Measurements from ENCODE around the gene MYO10. TPM values are rescaled to one million over a fixed set of nuclear protein-coding genes. Genes with fewer than 3 reads are reported as not detected.

MYO10 gene
- total RNA-seq, 1 donor from 2014 or later, result 56.7 TPM

DNA sequence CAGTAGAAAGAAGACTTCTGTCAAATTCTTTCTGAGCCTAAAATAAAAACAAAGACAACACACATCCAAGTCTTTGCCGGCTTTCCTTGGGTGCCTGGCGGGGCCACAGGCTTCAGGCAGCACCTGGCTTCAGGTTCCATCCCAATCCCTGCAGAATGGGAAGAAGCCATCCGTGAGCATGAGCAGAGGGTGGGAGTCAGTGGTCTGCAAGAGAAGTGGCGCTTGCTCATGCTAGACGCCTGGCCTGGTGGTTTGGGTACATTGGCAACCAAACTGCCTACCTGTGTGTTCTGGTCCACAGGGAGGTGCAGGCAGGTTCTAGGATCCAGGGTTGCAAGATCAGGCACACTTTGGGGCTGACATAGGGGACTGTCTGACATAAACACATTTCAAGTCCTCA is 271.7 kb downstream of the MYO10 start:
- TF ChIP-seq, protein P1, sequence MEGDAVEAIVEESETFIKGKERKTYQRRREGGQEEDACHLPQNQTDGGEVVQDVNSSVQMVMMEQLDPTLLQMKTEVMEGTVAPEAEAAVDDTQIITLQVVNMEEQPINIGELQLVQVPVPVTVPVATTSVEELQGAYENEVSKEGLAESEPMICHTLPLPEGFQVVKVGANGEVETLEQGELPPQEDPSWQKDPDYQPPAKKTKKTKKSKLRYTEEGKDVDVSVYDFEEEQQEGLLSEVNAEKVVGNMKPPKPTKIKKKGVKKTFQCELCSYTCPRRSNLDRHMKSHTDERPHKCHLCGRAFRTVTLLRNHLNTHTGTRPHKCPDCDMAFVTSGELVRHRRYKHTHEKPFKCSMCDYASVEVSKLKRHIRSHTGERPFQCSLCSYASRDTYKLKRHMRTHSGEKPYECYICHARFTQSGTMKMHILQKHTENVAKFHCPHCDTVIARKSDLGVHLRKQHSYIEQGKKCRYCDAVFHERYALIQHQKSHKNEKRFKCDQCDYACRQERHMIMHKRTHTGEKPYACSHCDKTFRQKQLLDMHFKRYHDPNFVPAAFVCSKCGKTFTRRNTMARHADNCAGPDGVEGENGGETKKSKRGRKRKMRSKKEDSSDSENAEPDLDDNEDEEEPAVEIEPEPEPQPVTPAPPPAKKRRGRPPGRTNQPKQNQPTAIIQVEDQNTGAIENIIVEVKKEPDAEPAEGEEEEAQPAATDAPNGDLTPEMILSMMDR (IDR thresholded peaks at IDR 0.05; ENCODE audit: unreplicated experiment), result no peak
- no peak for DNase-seq (ENCODE audit: low spot score in 2 of 2, unreplicated experiment in 2 of 2)
- no peaks in the 10 kb centered on the region for H3K27me3 Mint-ChIP-seq (ENCODE audit: low read depth)
- H3K36me3 Mint-ChIP-seq, result peaks cover 15% of the 10 kb centered on the region
- H3K9me3 Mint-ChIP-seq, result no peaks in the 10 kb centered on the region
- no peak overlapping the region for H3K4me3 Mint-ChIP-seq
- peaks cover 34% of the 10 kb centered on the region for H3K4me1 Mint-ChIP-seq
- no peak overlapping the region for H3K27ac Mint-ChIP-seq

DNA sequence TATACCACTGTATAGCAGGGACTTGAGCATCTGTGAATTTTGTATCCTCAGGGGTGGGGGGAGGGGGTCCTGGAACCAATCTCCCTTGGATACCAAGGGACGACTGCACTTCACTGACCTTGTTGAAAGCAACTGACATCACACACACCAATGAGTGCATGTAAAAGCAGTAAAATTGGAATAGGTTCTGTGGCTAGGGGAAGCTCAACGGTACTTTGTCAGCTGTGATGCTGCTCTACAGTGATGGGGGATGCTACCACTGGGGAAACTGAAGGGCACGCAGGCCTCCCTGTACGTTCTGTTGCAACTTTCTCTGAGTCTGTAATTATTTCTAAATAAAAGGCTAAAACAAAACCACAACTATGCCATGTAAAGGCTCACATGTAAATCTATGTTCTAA is 272.2 kb downstream of the MYO10 start:
- H3K9me3 Mint-ChIP-seq, result no peaks in the 10 kb centered on the region

DNA sequence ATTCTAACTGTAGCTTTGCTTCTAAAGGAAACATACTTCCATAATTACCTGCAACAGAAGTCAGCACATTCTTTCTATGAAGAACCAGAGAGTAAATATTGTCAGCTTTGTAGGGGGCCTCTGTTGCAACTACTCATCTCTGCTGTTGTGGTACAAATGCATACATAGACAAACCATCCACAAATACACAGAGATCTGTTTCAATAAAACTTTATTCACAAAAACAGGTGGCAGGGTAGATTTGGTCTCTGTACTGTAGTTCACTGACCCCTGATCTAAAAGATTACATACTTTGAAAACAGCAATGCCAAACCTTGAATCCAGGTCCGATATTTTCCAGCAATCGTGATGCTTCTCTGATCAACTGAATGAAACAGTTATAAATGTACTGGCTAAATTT is 274.4 kb downstream of the MYO10 start:
- H3K4me3 Mint-ChIP-seq, result no peak overlapping the region
- H3K9me3 Mint-ChIP-seq, result no peaks in the 10 kb centered on the region
- H3K27ac Mint-ChIP-seq, result no peak overlapping the region
- H3K4me1 Mint-ChIP-seq, result peaks cover 17% of the 10 kb centered on the region
- no peak for DNase-seq (ENCODE audit: low spot score in 2 of 2, unreplicated experiment in 2 of 2)
- H3K36me3 Mint-ChIP-seq, result no peaks in the 10 kb centered on the region
- TF ChIP-seq, protein P1 (IDR thresholded peaks at IDR 0.05; ENCODE audit: unreplicated experiment), result no peak
- peaks cover under 1% of the 10 kb centered on the region for H3K27me3 Mint-ChIP-seq (ENCODE audit: low read depth)

More for the DNA sequence above, 272.2 kb downstream of the MYO10 start:
- TF ChIP-seq, protein P1 (IDR thresholded peaks at IDR 0.05; ENCODE audit: unreplicated experiment), result no peak
- DNase-seq (ENCODE audit: low spot score in 2 of 2, unreplicated experiment in 2 of 2), result no peak
- Mint-ChIP-seq H3K27me3 (ENCODE audit: low read depth) (no peaks in the 10 kb centered on the region), H3K4me3 (no peak overlapping the region), H3K27ac (no peak overlapping the region), H3K4me1 (peaks cover 30% of the 10 kb centered on the region), H3K36me3 (peaks cover 14% of the 10 kb centered on the region)

DNA sequence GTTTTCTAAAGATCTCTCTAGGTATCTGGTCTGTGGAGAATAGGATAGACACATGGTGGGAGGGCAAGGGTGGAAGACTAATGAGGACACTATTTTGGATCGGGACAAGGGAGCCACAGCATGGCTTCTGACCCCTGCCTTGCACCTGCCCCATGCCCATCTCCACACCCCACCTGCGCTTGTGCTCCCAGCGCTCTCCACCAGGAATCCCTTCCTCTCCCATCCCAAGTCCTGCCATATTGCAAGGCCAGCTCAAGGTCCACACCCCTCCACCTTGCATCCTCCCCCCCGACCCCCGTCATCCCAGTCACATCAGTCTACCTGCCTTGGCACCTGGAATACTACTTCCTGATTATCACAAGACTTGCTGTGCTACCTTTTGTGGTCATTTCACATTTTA is 275.1 kb downstream of the MYO10 start:
- peaks cover 11% of the 10 kb centered on the region for H3K4me1 Mint-ChIP-seq
- H3K4me3 Mint-ChIP-seq, result no peak overlapping the region
- no peak for DNase-seq (ENCODE audit: low spot score in 2 of 2, unreplicated experiment in 2 of 2)
- TF ChIP-seq, protein P1 (IDR thresholded peaks at IDR 0.05; ENCODE audit: unreplicated experiment), result no peak
- no peaks in the 10 kb centered on the region for H3K36me3 Mint-ChIP-seq
- no peak overlapping the region for H3K27ac Mint-ChIP-seq
- peaks cover 2% of the 10 kb centered on the region for H3K27me3 Mint-ChIP-seq (ENCODE audit: low read depth)
- no peaks in the 10 kb centered on the region for H3K9me3 Mint-ChIP-seq

DNA sequence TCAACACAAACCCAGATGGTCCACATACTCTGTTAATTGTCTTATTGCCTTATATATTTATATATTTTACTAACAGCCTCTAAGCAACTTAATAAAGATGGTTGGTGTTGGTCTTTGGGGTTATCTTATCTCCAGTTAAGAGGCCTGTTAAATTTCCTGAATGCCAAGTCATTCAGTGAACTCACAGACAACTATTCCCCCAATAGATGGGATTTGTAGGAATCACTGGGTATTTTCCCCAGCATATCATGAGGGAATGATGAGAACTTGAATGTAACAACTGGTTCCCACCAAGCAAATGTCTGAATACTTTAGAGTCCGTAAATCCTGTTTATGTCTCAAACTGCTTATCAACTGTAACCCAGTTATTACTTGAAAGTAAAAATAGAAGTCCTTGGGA is 276.6 kb downstream of the MYO10 start:
- peaks cover 2% of the 10 kb centered on the region for H3K27me3 Mint-ChIP-seq (ENCODE audit: low read depth)
- H3K4me3 Mint-ChIP-seq, result no peak overlapping the region
- DNase-seq (ENCODE audit: low spot score in 2 of 2, unreplicated experiment in 2 of 2), result no peak
- H3K9me3 Mint-ChIP-seq, result no peaks in the 10 kb centered on the region
- H3K27ac Mint-ChIP-seq, result no peak overlapping the region
- TF ChIP-seq, protein P1 (IDR thresholded peaks at IDR 0.05; ENCODE audit: unreplicated experiment), result no peak
- H3K36me3 Mint-ChIP-seq, result no peaks in the 10 kb centered on the region
- peaks cover 3% of the 10 kb centered on the region for H3K4me1 Mint-ChIP-seq
